SU-DHL-6 (cell line): Measurements from ENCODE around the gene TAB2.

Source experiments
- H2AFZ ChIP-seq: fragments of 200-600 bp; sonication (generic); 2 replicates; pipeline ENCODE4 v1.6.1; 2014; ENCODE audit warnings: low read depth, mild to moderate bottlenecking, moderate library complexity, mixed read lengths, antibody characterized with exemption, low read length; ENCODE audit not compliant: severe bottlenecking
- H3F3A ChIP-seq: fragments of 200-600 bp; shearing (Covaris generic); 2 replicates; pipeline ENCODE4 v1.6.0; 2016; ENCODE audit warnings: antibody characterized with exemption, mild to moderate bottlenecking; ENCODE audit not compliant: insufficient read depth
- H3K27ac ChIP-seq: fragments of 200-600 bp; sonication (generic); 2 replicates; pipeline ENCODE4 v1.5.1; 2016; ENCODE audit warnings: low read depth, mild to moderate bottlenecking, low read length, moderate library complexity, mixed read lengths
- H3K27me3 ChIP-seq: fragments of 200-600 bp; sonication (generic), shearing (Covaris generic); 2 replicates; pipeline ENCODE4 v1.6.0; 2014; ENCODE audit warnings: mild to moderate bottlenecking, low read length
- H3K36me3 ChIP-seq: fragments of 200-600 bp; sonication (generic); 2 replicates; pipeline ENCODE4 v1.6.1; 2014; ENCODE audit warnings: mild to moderate bottlenecking, low read length, mixed read lengths
- H3K4me2 ChIP-seq: fragments of 300-600, 200-600 bp; shearing (Covaris generic), sonication (generic); 2 replicates; pipeline ENCODE4 v1.6.0; 2014; ENCODE audit warnings: low read length, low read depth, mild to moderate bottlenecking; ENCODE audit not compliant: poor library complexity, severe bottlenecking
- H3K4me3 ChIP-seq: fragments of 200-600 bp; sonication (generic); 2 replicates; pipeline ENCODE4 v1.5.1; 2014; ENCODE audit warnings: antibody characterized with exemption, low read length, mild to moderate bottlenecking, mixed read lengths; ENCODE audit not compliant: insufficient read depth, poor library complexity, severe bottlenecking
- H3K79me2 ChIP-seq: fragments of 200-600 bp; sonication (generic); 2 replicates; pipeline ENCODE4 v1.6.1; 2014; ENCODE audit warnings: mild to moderate bottlenecking, low read length, moderate library complexity; ENCODE audit not compliant: insufficient read depth
- H3K9ac ChIP-seq: fragments of 200-600 bp; sonication (generic); 2 replicates; pipeline ENCODE4 v1.7.0; 2014; ENCODE audit warnings: mild to moderate bottlenecking, low read length
- H3K9me2 ChIP-seq: fragments of 200-600 bp; sonication (generic); replicated peaks from 2 replicates; pipeline ENCODE4 v1.6.1; 2014; ENCODE audit warnings: low read length; ENCODE audit not compliant: insufficient read depth
- H3K9me3 ChIP-seq: fragments of 200-600 bp; sonication (generic); 2 replicates; pipeline ENCODE4 v1.6.1; 2014; ENCODE audit warnings: low read length, mixed read lengths; ENCODE audit not compliant: insufficient read depth
- H4K20me1 ChIP-seq: fragments of 200-600 bp; sonication (generic); 2 replicates; pipeline ENCODE4 v1.6.1; 2014; ENCODE audit warnings: low read depth, mild to moderate bottlenecking, antibody characterized with exemption, low read length, moderate library complexity, mixed read lengths
- EZH2phosphoT487 ChIP-seq: fragments of 200-600 bp; sonication (generic), shearing (Covaris generic); conservative IDR thresholded peaks from 2 replicates; pipeline ENCODE4 v1.6.1; 2018; ENCODE audit warnings: mild to moderate bottlenecking, antibody characterized with exemption, low read length, moderate library complexity, mixed read lengths
- TF ChIP-seq, protein P1 (sequence below): fragments of 200-600 bp; sonication (generic); IDR thresholded peaks from one replicate; pipeline ENCODE4 v1.5.1; 2017; ENCODE audit warnings: antibody characterized with exemption, mild to moderate bottlenecking, low read length, moderate library complexity; ENCODE audit not compliant: insufficient read depth, poor library complexity, severe bottlenecking

TAB2 gene

GRCh38 chr6:149333266-149333620, 15.7 kb downstream of the TAB2 start:
- H4K20me1 ChIP-seq: peaks cover 71% of the 10 kb centered on the region
- no peak for TF ChIP-seq EZH2phosphoT487
- TF ChIP-seq, protein P1, sequence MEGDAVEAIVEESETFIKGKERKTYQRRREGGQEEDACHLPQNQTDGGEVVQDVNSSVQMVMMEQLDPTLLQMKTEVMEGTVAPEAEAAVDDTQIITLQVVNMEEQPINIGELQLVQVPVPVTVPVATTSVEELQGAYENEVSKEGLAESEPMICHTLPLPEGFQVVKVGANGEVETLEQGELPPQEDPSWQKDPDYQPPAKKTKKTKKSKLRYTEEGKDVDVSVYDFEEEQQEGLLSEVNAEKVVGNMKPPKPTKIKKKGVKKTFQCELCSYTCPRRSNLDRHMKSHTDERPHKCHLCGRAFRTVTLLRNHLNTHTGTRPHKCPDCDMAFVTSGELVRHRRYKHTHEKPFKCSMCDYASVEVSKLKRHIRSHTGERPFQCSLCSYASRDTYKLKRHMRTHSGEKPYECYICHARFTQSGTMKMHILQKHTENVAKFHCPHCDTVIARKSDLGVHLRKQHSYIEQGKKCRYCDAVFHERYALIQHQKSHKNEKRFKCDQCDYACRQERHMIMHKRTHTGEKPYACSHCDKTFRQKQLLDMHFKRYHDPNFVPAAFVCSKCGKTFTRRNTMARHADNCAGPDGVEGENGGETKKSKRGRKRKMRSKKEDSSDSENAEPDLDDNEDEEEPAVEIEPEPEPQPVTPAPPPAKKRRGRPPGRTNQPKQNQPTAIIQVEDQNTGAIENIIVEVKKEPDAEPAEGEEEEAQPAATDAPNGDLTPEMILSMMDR: no peak
- no peak overlapping the region for H3K27ac ChIP-seq

GRCh38 chr6:149334201-149334600, 16.7 kb downstream of the TAB2 start:
- Histone ChIP-seq H3K9me2 (no peaks in the 10 kb centered on the region), H3K4me2 (no peak overlapping the region), H3K9me3 (no peaks in the 10 kb centered on the region), H3K36me3 (no peaks in the 10 kb centered on the region), H2AFZ (no peak overlapping the region), H3F3A (no peaks in the 10 kb centered on the region), H3K79me2 (peaks cover 99% of the 10 kb centered on the region), H3K9ac (no peak overlapping the region), H3K4me3 (no peak overlapping the region), H3K27me3 (no peaks in the 10 kb centered on the region), H4K20me1 (peaks cover 73% of the 10 kb centered on the region), H3K27ac (no peak overlapping the region)
- TF ChIP-seq EZH2phosphoT487: no peak
- TF ChIP-seq, protein P1: no peak

More at GRCh38 chr6:149333266-149333620, 15.7 kb downstream of the TAB2 start:
- H3K9me2 ChIP-seq: no peaks in the 10 kb centered on the region
- no peaks in the 10 kb centered on the region for H3F3A ChIP-seq
- no peak overlapping the region for H3K4me2 ChIP-seq
- no peaks in the 10 kb centered on the region for H3K36me3 ChIP-seq
- no peaks in the 10 kb centered on the region for H3K27me3 ChIP-seq
- H3K9me3 ChIP-seq: no peaks in the 10 kb centered on the region
- H3K79me2 ChIP-seq: peaks cover 99% of the 10 kb centered on the region
- H3K4me3 ChIP-seq: no peak overlapping the region
- no peak overlapping the region for H2AFZ ChIP-seq
- H3K9ac ChIP-seq: no peak overlapping the region

DNA sequence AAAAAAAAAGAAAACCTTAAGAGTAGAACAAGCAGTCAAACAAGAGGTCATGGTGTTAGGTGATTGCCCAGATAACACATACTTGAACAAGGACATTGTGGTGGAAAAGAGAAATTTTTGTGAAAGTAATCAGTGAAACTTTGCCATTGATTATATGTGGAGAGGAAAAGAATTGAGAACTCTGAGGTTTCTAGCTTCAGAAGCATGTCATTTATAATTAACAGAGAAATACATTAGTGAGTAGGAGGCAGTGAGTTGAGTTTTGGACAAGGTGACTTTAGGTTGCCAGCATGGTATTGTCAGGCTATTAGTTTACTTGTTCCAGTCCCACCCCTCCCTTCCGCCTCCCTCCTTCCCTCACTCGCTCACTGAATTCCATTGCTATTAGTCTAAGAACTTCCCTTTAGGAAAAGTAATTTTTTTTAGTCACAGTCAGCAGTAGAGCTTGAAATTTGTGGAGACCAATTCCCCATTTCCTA, 17.2 kb downstream of the TAB2 start:
- Histone ChIP-seq H2AFZ (no peak overlapping the region), H3K9me3 (no peaks in the 10 kb centered on the region), H3K79me2 (peaks cover 97% of the 10 kb centered on the region), H3K4me3 (no peak overlapping the region), H3K9me2 (no peaks in the 10 kb centered on the region), H3K27me3 (no peaks in the 10 kb centered on the region), H3K36me3 (no peaks in the 10 kb centered on the region), H3F3A (no peaks in the 10 kb centered on the region), H3K9ac (no peak overlapping the region), H4K20me1 (peaks cover 72% of the 10 kb centered on the region), H3K27ac (no peak overlapping the region), H3K4me2 (no peak overlapping the region)
- TF ChIP-seq, protein P1: no peak
- TF ChIP-seq EZH2phosphoT487: no peak
